RWPE2 (cell line): Measurements from ENCODE around the gene NPW.

Experiments
- ATAC-seq: fragments of 200-7000 bp; cut with Tn5 transposase; 3 replicates; pipeline ENCODE4 v1.9.1; 2021; ENCODE audit warnings: low read depth
- DNase-seq: peaks from one replicate; pipeline ENCODE4 v3.0.0-alpha.2; 2020; ENCODE audit warnings: low spot score
- H3K27ac ChIP-seq: fragments of 450-650 bp; 2 replicates; pipeline ENCODE4 v1.5.1; 2017; ENCODE audit warnings: mild to moderate bottlenecking; ENCODE audit not compliant: poor library complexity, severe bottlenecking
- H3K27me3 ChIP-seq: fragments of 250-450 bp; sonication (Bioruptor Pico); 2 replicates; pipeline ENCODE4 v1.5.1; 2021; ENCODE audit warnings: mild to moderate bottlenecking, moderate library complexity; ENCODE audit not compliant: insufficient read depth, poor library complexity, severe bottlenecking
- H3K36me3 ChIP-seq: fragments of 250-450 bp; sonication (Bioruptor Pico); 2 replicates; pipeline ENCODE4 v1.5.1; 2020; ENCODE audit warnings: low read depth, mild to moderate bottlenecking, moderate library complexity
- H3K4me1 ChIP-seq: fragments of 250-450 bp; sonication (Bioruptor Pico); 2 replicates; pipeline ENCODE4 v1.5.1; 2021; ENCODE audit warnings: mild to moderate bottlenecking, moderate library complexity; ENCODE audit not compliant: insufficient read depth, poor library complexity, severe bottlenecking
- H3K4me3 ChIP-seq: fragments of 250-450 bp; sonication (Bioruptor Pico); 2 replicates; pipeline ENCODE4 v1.5.1; 2021; ENCODE audit warnings: mild to moderate bottlenecking, moderate library complexity; ENCODE audit not compliant: severe bottlenecking
- H3K9me3 ChIP-seq: fragments of 250-450 bp; sonication (Bioruptor Pico); 2 replicates; pipeline ENCODE4 v1.5.1; 2021; ENCODE audit warnings: mild to moderate bottlenecking, moderate library complexity; ENCODE audit not compliant: severe bottlenecking
- CTCF ChIP-seq: fragments of 450-650 bp; IDR thresholded peaks from one replicate; pipeline ENCODE4 v1.5.1; 2017; ENCODE audit warnings: mild to moderate bottlenecking, moderate library complexity; ENCODE audit not compliant: poor library complexity, severe bottlenecking

NPW gene

DNA sequence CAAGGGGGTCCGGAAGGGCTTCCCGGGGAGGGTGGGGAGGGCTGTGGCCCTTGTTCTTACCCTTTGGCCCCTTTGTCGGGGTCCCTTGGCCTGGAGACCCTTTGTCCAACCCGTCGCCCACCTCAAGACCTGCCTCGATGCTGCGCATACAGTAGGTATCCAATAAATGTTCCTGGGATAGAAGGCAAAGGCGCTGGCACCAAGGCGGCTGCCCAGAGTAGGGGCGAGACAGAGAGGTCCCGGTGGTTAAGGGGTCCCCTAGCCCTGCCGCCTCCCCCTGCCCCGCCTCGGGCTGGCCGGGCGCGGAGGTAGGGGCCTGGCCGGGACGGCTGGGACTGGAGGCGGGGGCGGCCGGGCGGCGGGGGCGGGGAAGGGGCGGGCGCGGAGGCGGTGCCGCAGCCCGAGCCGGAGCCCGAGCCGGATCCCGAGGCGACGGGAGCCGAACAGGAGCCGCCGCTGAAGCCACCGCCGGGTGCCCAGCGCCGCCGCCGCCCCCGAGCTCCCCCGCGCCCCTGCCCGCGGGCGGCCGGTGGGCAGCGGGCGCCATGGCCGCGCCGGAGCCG is 7.0 kb downstream of the NPW start, which contains the start of gene NHERF2:
Gene NHERF2, plus strand, starts transcription at position 442 of the 563 bp plus-strand sequence. Its CDS starts 104 bp downstream, at position 546.
- DNase-seq (no peak), ATAC-seq (no peak)
- Histone ChIP-seq H3K4me3 (peak within 1 kb of the TSS; percentile 62), H3K9me3 (no peaks in the 10 kb centered on the region), H3K27me3 (no peaks in the 10 kb centered on the region), H3K4me1 (peaks cover 4% of the 10 kb centered on the region), H3K36me3 (no peaks in the 10 kb centered on the region), H3K27ac (peak within 1 kb of the TSS; percentile 30)
- TF ChIP-seq CTCF = no peak

DNA sequence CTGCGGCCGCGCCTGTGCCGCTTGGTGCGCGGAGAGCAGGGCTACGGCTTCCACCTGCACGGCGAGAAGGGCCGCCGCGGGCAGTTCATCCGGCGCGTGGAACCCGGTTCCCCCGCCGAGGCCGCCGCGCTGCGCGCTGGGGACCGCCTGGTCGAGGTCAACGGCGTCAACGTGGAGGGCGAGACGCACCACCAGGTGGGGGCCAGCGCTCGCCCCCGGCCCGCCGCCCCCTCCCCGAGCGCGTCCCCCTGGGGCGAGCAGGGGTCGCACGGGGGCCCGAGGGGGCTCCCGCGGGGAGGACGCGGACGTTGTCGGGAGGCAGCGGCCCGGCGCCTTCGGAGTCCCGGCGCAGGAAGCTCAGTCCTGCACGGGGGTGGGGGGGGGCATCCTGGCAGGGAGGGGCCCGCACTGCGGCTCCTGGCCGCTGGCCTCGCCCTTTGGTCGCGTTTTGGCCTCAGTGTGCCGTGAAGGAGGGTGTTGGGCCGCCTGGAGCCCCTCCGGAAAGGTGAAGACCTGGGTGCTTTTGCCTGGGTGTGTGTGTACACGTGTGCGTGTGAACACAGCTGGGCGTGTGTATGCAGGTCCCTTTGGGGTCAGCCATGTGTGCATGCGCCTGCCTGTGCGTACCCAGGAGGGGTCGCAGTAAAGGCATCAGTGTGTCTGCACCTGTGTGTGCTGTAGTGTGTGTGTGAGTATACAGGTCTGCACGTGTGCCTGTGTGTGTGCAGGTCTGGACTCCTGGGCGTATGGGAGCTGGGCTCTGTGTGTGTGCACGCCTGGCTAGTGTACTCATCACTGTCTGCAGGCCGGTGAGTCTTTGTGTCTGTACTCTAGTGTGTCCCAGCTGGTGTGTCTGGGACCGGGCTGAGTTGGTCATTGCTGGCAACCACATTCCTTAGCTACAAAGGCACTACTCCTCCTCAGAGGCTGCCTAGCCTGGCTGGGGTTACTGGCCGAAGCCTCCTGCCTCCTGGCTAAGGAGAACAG is 7.7 kb downstream of the NPW start:
- DNase-seq = no peak
- Histone ChIP-seq H3K27ac (peak overlapping the region; percentile 30), H3K4me1 (peaks cover 4% of the 10 kb centered on the region), H3K4me3 (peak overlapping the region; percentile 62), H3K36me3 (no peaks in the 10 kb centered on the region), H3K27me3 (no peaks in the 10 kb centered on the region), H3K9me3 (no peaks in the 10 kb centered on the region)
- peak; percentile 28 for ATAC-seq
- TF ChIP-seq CTCF = no peak

- H3K4me3 ChIP-seq = no peak overlapping the region
- H3K36me3 ChIP-seq = no peaks in the 10 kb centered on the region
- DNase-seq = no peak
- H3K9me3 ChIP-seq = no peaks in the 10 kb centered on the region
- H3K27ac ChIP-seq = peak overlapping the region; percentile 30
- no peak for TF ChIP-seq CTCF
- H3K27me3 ChIP-seq = no peaks in the 10 kb centered on the region
- no peak for ATAC-seq
- peaks cover under 1% of the 10 kb centered on the region for H3K4me1 ChIP-seq
Observed at GRCh38 chr16:2028146-2028545, 8.6 kb downstream of the NPW start.

- Histone ChIP-seq H3K9me3 (no peaks in the 10 kb centered on the region), H3K27ac (no peak overlapping the region), H3K27me3 (no peaks in the 10 kb centered on the region), H3K4me3 (no peak overlapping the region), H3K4me1 (peaks cover 7% of the 10 kb centered on the region), H3K36me3 (no peaks in the 10 kb centered on the region)
- no peak for DNase-seq
- ATAC-seq = no peak
- no peak for TF ChIP-seq CTCF
Observed at GRCh38 chr16:2028620-2029220, 9.1 kb downstream of the NPW start.
